Inferior parietal cortex (tissue), 1 donor: ENCODE measurements around the gene SPANXD.
"Not testable (repeated sequence)": the region's sequence is repeated elsewhere in the genome, so short reads cannot be mapped to it uniquely, and the experiment has no call there.

ENCODE experiments used
- DNase-seq: peaks from one replicate; pipeline ENCODE4 v3.0.0-alpha.2; 2016; ENCODE audit errors: extremely low spot score

SPANXD gene, protein sequence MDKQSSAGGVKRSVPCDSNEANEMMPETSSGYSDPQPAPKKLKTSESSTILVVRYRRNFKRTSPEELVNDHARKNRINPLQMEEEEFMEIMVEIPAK

DNA sequence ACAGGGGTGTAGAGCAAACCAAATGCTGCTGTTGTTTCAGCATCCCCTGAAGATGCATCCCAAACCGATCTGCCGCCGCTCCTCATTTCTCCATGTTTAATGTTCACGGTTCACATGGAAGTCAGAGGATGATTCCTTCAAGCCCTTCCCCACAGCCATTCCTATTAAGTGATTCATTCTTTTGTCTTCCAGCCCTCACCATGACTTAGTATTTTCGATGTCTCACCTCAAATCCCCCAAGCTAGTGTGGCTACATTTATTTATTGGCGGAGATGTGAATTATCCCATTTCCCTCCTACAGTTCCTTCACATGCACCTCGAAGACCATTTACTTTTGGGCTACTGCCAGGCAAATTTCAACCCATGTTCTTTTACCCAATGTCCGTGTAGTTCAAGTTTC lies at the start of gene SPANXD:
SPANXD (minus strand) TSS at position 101 of the 400 bp plus-strand sequence. CDS start 334 bp downstream, outside the sequence.
- not testable (repeated sequence) for DNase-seq

DNA sequence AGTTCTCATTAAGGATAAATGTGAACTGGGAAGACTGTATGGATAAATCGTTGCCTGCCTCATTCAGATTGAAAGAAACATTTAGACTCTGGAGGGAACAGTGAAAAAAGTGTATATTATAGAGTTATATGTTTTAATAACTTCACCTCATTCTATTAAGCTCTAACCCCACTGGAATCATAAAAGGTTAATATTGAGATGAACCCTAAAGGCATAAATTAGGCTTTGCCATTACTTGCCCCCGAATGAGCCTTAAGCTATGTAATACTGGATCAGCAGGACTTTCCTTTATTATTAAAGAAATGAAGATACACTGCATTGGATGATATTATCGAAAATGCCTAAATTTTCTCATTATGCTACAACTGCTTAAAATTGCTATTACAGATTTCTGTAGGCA lies 44.1 kb upstream of the SPANXD start:
- no peak for DNase-seq

GRCh38 chrX:141736656-141737055 lies 38.1 kb upstream of the SPANXD start:
- no peak for DNase-seq

DNA sequence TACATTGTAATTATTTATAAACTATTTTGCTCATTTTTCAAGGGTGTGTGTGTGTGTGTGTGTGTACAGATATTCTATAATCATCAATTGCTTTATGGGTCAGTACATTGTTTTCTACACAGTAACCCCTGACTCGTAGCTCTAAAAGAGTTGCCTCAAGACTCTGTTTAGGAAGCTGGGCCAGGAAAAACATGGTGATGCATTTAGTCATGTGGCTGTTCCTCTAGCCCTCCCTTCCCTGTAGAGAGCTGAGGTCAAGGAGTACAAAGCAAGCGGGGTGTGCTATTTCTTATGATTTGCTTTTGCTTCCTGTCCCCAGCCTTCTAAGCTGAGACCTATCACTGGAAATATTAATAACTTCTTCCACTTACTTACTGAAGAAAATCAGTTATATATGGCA lies 34.8 kb upstream of the SPANXD start:
- DNase-seq, result no peak

DNA sequence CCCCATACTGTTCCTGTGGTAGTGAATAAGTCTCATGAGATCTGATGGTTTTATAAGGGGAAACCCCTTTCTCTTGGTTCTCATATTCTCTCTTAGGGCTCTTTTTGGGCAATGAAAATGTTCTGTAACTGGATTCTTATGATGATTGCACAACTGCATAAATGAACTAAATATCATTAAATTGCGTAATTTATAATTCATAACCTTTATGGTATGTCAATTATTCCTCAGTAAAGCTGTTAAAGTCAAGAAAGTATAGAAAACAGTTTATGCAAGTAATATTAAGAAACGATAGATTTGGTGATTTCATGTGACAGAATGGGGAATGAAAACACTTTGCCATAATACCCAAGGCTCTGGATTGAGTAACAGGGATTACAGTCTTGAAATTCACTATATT lies 33.5 kb upstream of the SPANXD start:
- no peak for DNase-seq

DNA sequence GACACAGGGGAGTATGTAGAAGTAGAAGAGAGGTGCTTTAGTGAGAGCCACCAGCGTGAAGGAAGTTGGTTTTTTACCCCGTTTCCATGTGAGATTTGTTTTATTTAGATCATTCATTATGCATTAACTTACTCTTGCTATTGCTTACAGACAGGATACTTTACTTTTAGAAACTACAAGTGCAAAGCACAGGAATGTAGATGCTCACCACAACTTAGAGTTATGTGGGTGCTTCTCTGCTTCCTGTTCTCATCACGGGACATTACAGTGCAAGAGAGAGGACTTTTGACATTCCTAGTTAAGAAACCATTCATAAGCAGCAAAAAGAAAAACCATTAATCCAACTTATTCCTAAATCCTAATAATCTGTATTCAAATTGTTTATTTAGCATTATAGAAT lies 25.6 kb upstream of the SPANXD start:
- DNase-seq, result no peak

DNA sequence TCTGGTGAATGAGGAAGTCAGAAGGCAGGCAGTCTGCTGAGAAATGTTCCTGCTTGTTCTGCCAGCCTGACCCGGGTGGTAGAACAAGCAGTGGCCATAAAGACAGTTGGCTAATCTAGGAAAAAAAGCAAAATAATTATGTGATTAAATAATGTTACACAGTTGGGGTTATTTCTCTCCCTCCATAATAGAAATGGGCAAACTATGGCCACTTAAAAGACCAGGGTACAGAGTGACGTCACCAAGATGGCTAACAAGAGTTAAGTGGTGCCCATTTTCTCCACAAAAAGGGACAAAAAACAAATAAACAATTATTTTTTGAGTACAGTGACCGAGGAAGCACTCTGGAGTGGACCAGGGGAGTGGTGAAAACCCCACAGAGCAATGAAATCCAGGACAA lies 16.1 kb upstream of the SPANXD start:
- no peak for DNase-seq

- no peak for DNase-seq
These were observed 2.5 kb upstream of the SPANXD start for GRCh38 chrX:141701072-141701471.

- no peak for DNase-seq
These were observed 24.6 kb downstream of the SPANXD start for GRCh38 chrX:141673946-141674345.

GRCh38 chrX:141669689-141670088 lies 28.9 kb downstream of the SPANXD start:
- DNase-seq, result no peak

GRCh38 chrX:141668371-141668770 lies 30.2 kb downstream of the SPANXD start:
- no peak for DNase-seq

- no peak for DNase-seq
These were observed 35.8 kb downstream of the SPANXD start for GRCh38 chrX:141662781-141663180.

DNA sequence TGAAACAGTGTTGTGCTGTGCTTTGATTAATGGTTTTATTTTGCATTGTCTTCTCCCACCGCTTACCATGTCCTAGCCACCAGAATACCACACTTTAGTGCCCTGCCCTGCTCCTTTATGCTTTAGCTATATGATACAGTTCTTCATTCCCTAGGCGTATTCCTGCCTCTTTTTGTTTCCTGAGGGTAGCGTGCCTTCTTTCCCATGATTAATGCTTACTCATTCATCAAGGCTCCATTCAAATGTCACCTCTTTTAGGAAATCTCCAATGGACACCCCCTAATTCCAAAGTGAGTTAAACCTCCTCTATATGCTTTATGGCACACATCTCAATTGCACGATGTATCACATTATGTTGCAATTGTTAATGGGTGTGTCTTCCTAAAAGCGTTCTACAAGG lies 46.3 kb downstream of the SPANXD start:
- no peak for DNase-seq
